ENCODE measurements around the gene BEND7.

The BEND7 gene

GRCh38 chr10:13496164-13496563 is 32.6 kb downstream of the BEND7 start:
- TF ChIP-seq, protein P1, sequence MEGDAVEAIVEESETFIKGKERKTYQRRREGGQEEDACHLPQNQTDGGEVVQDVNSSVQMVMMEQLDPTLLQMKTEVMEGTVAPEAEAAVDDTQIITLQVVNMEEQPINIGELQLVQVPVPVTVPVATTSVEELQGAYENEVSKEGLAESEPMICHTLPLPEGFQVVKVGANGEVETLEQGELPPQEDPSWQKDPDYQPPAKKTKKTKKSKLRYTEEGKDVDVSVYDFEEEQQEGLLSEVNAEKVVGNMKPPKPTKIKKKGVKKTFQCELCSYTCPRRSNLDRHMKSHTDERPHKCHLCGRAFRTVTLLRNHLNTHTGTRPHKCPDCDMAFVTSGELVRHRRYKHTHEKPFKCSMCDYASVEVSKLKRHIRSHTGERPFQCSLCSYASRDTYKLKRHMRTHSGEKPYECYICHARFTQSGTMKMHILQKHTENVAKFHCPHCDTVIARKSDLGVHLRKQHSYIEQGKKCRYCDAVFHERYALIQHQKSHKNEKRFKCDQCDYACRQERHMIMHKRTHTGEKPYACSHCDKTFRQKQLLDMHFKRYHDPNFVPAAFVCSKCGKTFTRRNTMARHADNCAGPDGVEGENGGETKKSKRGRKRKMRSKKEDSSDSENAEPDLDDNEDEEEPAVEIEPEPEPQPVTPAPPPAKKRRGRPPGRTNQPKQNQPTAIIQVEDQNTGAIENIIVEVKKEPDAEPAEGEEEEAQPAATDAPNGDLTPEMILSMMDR (conservative IDR thresholded peaks at IDR 0.05; ENCODE audit: low read depth, low read length) = no peak
- DNase-seq (ENCODE audit: low read depth) = no peak
- no peak overlapping the region for H3K4me3 ChIP-seq (ENCODE audit: low read depth, low read length)

DNA sequence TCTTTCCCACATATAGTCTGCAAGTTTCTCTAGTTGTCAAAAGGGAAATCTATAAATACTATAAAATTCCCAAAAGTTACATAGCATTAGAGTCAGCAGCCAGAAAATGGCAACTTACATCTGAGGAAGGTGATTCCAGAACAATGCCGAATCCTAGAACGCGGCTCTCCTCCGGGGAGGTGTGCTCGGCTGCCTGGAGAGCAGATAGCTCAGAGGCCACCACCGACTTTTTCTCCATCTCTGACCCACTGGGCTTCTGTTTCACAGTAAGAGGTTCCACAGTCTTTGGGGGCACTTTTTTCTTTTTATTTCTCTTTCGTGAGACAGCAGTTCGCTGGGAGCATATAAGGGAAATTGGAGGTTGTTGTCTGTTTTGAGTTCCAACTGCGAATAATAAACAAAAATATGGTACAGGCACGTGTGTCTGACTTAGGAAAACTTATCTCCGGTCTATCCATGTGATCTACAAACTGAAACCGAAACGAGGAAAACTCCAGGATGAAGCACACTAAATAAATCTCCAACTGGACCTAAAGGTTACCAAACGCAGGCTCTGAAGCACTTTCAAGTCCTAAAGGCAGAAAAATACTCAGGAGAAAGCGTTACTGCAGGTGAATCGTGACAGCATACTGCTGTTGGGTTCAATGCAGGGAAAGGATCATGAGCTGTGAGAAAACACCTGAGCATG is 36.2 kb downstream of the BEND7 start:
- no peak overlapping the region for H3K4me3 ChIP-seq (ENCODE audit: low read depth, low read length)

GRCh38 chr10:13491747-13492360 is 37.0 kb downstream of the BEND7 start:
- TF ChIP-seq, protein P1 (conservative IDR thresholded peaks at IDR 0.05; ENCODE audit: low read depth, low read length) = no peak
- DNase-seq (ENCODE audit: low read depth) = no peak
- no peak overlapping the region for H3K4me3 ChIP-seq (ENCODE audit: low read depth, low read length)

More for the DNA sequence above, 36.2 kb downstream of the BEND7 start:
- TF ChIP-seq, protein P1 (conservative IDR thresholded peaks at IDR 0.05; ENCODE audit: low read depth, low read length) = no peak
- peak; percentile 3 for DNase-seq (ENCODE audit: low read depth)

DNA sequence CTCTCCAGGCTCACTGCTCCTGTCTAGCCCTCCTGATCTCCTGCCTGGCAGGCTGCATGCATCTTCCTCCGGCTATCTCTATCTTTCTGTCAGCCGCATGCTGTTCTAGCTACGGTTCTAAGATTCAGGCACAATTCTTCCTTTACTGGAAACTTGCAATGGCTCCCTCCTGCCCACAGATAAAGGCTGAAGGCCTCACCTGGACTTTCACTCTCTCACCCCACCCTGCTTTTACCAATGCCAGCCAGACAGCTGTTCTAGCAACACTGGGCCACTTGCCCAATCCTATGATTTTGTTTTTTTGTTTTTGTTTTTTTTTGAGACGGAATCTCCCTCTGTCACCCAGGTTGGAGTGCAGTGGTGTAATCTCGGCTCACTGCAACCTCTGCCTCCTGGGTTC is 38.3 kb downstream of the BEND7 start:
- TF ChIP-seq, protein P1 (conservative IDR thresholded peaks at IDR 0.05; ENCODE audit: low read depth, low read length) = no peak
- no peak for DNase-seq (ENCODE audit: low read depth)
- H3K4me3 ChIP-seq (ENCODE audit: low read depth, low read length) = no peak overlapping the region

DNA sequence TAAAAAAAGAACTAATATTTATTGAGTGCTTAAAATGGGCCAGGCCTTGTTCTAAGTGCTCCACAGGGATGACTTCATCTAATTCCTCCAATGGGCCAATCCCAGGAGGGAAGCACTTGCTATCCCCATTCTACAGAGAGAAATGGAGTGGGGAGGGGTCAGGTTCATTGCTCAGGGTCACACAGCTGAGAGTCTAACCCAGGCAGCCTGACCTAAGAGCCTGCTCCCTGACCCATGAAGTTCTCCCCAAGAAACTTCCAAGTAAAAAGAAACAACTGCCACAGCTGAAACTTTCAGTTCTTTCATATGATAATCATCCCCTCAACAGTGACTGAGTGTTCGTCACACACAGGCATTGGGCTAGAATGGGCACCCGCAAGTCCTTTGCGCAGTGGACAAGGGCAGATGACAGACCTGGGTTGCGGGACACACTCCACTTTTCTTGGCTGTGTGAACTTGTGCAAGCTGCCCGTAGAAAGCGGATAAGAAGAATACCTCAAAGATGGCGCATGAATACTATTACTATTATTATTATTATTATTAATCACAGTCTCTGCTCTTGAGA is 39.7 kb downstream of the BEND7 start:
- TF ChIP-seq, protein P1 (conservative IDR thresholded peaks at IDR 0.05; ENCODE audit: low read depth, low read length) = no peak
- no peak overlapping the region for H3K4me3 ChIP-seq (ENCODE audit: low read depth, low read length)
- no peak for DNase-seq (ENCODE audit: low read depth)

GRCh38 chr10:13485623-13486022 is 43.2 kb downstream of the BEND7 start:
- no peak overlapping the region for H3K4me3 ChIP-seq (ENCODE audit: low read depth, low read length)
- DNase-seq (ENCODE audit: low read depth) = peak; percentile 36
- TF ChIP-seq, protein P1 (conservative IDR thresholded peaks at IDR 0.05; ENCODE audit: low read depth, low read length) = peak; percentile 54
